Measurements from ENCODE around the gene PBXIP1. TPM values are rescaled to one million over a fixed set of nuclear protein-coding genes. Genes with fewer than 3 reads are reported as not detected.

The PBXIP1 gene
- total and polyA plus RNA-seq, 10 of the 15 experiments (the other 5 are each of a cell fraction or from before 2014, with no cell fraction given) = 0.63 to 25.6 (median 15.4) TPM

- TF ChIP-seq SKIL (IDR thresholded peaks at IDR 0.05; ENCODE audit: low read depth, poor library complexity, severe bottlenecking) (peak; percentile 99), CEBPZ (IDR thresholded peaks at IDR 0.05; ENCODE audit: low read depth, low read length) (no peak), FOXK2 (IDR thresholded peaks at IDR 0.05) (peak; percentile 99; the same call in 1 of the 2 replicates), ATF2 (IDR thresholded peaks at IDR 0.05; ENCODE audit: low read length) (no peak), TAF1 (IDR thresholded peaks at IDR 0.05; ENCODE audit: borderline replicate concordance, low read depth, low read length) (peak; percentile 47; the same call in 1 of the 2 replicates), YBX1 (IDR thresholded peaks at IDR 0.05) (no peak), KAT2A (conservative IDR thresholded peaks at IDR 0.05; ENCODE audit: control insufficient read depth, low read depth, low read length) (no peak), PBX3 (IDR thresholded peaks at IDR 0.05; ENCODE audit: insufficient replicate concordance, low read depth, low read length) (peak; percentile 17), CHD4 (IDR thresholded peaks at IDR 0.05) (no peak), PAX5 (IDR thresholded peaks at IDR 0.05; ENCODE audit: borderline replicate concordance, low read depth, low read length) (no peak; the same call in 1 of the 2 replicates), TCF12 (IDR thresholded peaks at IDR 0.05; ENCODE audit: low read depth, low read length) (no peak), NFIC (IDR thresholded peaks at IDR 0.05; ENCODE audit: low read depth, low read length) (no peak)
- TF ChIP-seq, protein P1, sequence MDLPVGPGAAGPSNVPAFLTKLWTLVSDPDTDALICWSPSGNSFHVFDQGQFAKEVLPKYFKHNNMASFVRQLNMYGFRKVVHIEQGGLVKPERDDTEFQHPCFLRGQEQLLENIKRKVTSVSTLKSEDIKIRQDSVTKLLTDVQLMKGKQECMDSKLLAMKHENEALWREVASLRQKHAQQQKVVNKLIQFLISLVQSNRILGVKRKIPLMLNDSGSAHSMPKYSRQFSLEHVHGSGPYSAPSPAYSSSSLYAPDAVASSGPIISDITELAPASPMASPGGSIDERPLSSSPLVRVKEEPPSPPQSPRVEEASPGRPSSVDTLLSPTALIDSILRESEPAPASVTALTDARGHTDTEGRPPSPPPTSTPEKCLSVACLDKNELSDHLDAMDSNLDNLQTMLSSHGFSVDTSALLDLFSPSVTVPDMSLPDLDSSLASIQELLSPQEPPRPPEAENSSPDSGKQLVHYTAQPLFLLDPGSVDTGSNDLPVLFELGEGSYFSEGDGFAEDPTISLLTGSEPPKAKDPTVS (IDR thresholded peaks at IDR 0.05; ENCODE audit: low read depth, low read length) = 0 out of 2 replicates have a peak, but pooled peaks have one; percentile 2
- TF ChIP-seq, protein P2, sequence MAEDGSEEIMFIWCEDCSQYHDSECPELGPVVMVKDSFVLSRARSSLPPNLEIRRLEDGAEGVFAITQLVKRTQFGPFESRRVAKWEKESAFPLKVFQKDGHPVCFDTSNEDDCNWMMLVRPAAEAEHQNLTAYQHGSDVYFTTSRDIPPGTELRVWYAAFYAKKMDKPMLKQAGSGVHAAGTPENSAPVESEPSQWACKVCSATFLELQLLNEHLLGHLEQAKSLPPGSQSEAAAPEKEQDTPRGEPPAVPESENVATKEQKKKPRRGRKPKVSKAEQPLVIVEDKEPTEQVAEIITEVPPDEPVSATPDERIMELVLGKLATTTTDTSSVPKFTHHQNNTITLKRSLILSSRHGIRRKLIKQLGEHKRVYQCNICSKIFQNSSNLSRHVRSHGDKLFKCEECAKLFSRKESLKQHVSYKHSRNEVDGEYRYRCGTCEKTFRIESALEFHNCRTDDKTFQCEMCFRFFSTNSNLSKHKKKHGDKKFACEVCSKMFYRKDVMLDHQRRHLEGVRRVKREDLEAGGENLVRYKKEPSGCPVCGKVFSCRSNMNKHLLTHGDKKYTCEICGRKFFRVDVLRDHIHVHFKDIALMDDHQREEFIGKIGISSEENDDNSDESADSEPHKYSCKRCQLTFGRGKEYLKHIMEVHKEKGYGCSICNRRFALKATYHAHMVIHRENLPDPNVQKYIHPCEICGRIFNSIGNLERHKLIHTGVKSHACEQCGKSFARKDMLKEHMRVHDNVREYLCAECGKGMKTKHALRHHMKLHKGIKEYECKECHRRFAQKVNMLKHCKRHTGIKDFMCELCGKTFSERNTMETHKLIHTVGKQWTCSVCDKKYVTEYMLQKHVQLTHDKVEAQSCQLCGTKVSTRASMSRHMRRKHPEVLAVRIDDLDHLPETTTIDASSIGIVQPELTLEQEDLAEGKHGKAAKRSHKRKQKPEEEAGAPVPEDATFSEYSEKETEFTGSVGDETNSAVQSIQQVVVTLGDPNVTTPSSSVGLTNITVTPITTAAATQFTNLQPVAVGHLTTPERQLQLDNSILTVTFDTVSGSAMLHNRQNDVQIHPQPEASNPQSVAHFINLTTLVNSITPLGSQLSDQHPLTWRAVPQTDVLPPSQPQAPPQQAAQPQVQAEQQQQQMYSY (CRISPR knock-in tag; IDR thresholded peaks at IDR 0.05) = no peak
These were observed 18.6 kb downstream of the PBXIP1 start (continued) for GRCh38 chr1:154937085-154937987.
